Heart left ventricle (tissue), 16 donors: ENCODE data around the gene DNAJC5. TPM values are rescaled to one million over a fixed set of nuclear protein-coding genes. Genes with fewer than 3 reads are reported as not detected.

Experiments used
- ATAC-seq, 4 donors: fragments of 200-7000 bp; cut with Tn5 transposase; one replicate each; pipeline ENCODE4 v1.9.1; 2020 to 2022; ENCODE audit warnings: moderate library complexity in 4 of 4, mild to moderate bottlenecking in 3 of 4, moderate number of reproducible peaks in 1 of 4
- DNase-seq, 5 donors: peaks; one replicate each; pipeline ENCODE4 v3.0.0-alpha.2; 2020
- H3K27ac ChIP-seq, 12 donors: fragments of 200-600 bp; sonication (generic) in 4 of 12; one replicate each; pipeline versions ENCODE4 v1.5.0 to v1.8.0; 2016 to 2022; ENCODE audit warnings: mild to moderate bottlenecking in 2 of 12
- H3K27me3 ChIP-seq, 9 donors: fragments of 200-600 bp; sonication (generic) in 2 of 9; one replicate each; pipeline versions ENCODE4 v1.5.1 to v1.8.0; 2016 to 2022; ENCODE audit warnings: mild to moderate bottlenecking in 3 of 9
- H3K36me3 ChIP-seq, 9 donors: fragments of 200-600 bp; sonication (generic) in 2 of 9; one replicate each; pipeline versions ENCODE4 v1.5.0 to v1.8.0; 2018 to 2022; ENCODE audit warnings: mild to moderate bottlenecking in 2 of 9
- H3K4me1 ChIP-seq, 12 donors: fragments of 200-600 bp; sonication (generic) in 4 of 12; one replicate each; pipeline versions ENCODE4 v1.5.0 to v1.8.0; 2016 to 2022; ENCODE audit warnings: mild to moderate bottlenecking in 3 of 12
- H3K4me3 ChIP-seq, 12 donors: fragments of 200-600 bp; sonication (generic) in 4 of 12; one replicate each; pipeline versions ENCODE4 v1.5.0 to v1.8.0; 2017 to 2022; ENCODE audit warnings: mild to moderate bottlenecking in 9 of 12, moderate library complexity in 4 of 12
- H3K9me3 ChIP-seq, 12 donors: fragments of 200-600 bp; sonication (generic) in 4 of 12; one replicate each; pipeline versions ENCODE4 v1.5.0 to v1.8.0; 2016 to 2022; ENCODE audit warnings: mild to moderate bottlenecking in 1 of 12
- CTCF ChIP-seq, 12 donors: fragments of 200-600 bp; sonication (generic) in 4 of 12; IDR thresholded peaks; one replicate each; pipeline versions ENCODE4 v1.5.0 to v1.8.0; 2018 to 2022; ENCODE audit warnings: antibody characterized with exemption in 12 of 12, mild to moderate bottlenecking in 5 of 12
- POLR2A ChIP-seq, 2 donors: fragments of 450-650 bp; IDR thresholded peaks; one replicate each; pipeline ENCODE4 v1.6.1; 2017; ENCODE audit warnings: antibody characterized with exemption in 2 of 2, mild to moderate bottlenecking in 2 of 2, moderate library complexity in 2 of 2
- WGBS, 4 donors: extraction: QIAGEN DNeasy Blood & Tissue Kit in 2 of 4; methylation state at CpG; one replicate each; pipeline versions ENCODE4 v1.1.5 to v1.1.7; 2013 to 2018; 5-methylcytosine and 5-hydroxymethylcytosine counted together
- intact Hi-C, 10 donors: fragments of 100-400 bp; cut with DNase I; formaldehyde crosslinking; loops; one replicate each; pipeline versions ENCODE4 v1.11.1 to v1.14.2; 2022
- polyA plus RNA-seq, 2 donors: library from polyadenylated mRNA; stranded (reverse); fragments of 200-250 nt; gene quantifications; one replicate each; pipeline ENCODE4 v1.2.3, GENCODE V29; 2013
- total RNA-seq, 9 donors: library from RNA; depleted of rRNA in 2 of 9; stranded (reverse); fragments of >200 nt in 2 of 9; fragmentation: NEBNext Ultra II Directional in 3 of 9; extraction: Animal tissue kit (Norgen Biotek cat#: 25700) in 3 of 9; gene quantifications; one replicate each; pipeline versions ENCODE4 v1.1.0 to v1.2.4, GENCODE V29; 2016 to 2023
- donor health status: ischemic (EF 13 %, LVEDD 7.1; RV severe dilation, severe dysfunction).
- donor health status: healthy with polysubstance abuse.
- donor health status: DM: no; HTN: yes; CAD: no.
- donor health status: DM: no; HTN: no; CAD: no.
- donor health status: ischemic (EF 25% LVEDD 6.9; RV normal size, moderate dysfunction).
- donor health status: ischemic (EF 25% LVEDD 5.7; RV mildly dilated, moderate dysfunction).
- donor health status: healthy.
- donor health status: DM: yes; HTN: yes; CAD: no.
- donor health status: ischemic (EF 35%, LVEDD 5.7; RV mildly dilated, moderate dysfunction).
- donor health status: nonischemic (EF 11% LVEDD 7.7; RV severe dilation, severe dysfunction).
- donor health status: DM: yes; HTN: yes; CAD: no.
- donor health status: PGD.
- donor health status: ischemic (EF 29% LVEDD 5.4; RV normal size, mild dysfunction).
- donor health status: nonischemic (EF 23%, LVEDD 6.1; RV moderate dilation, normal function).

The DNAJC5 gene
- total and polyA plus RNA-seq, 11 donors, result 21.1 to 57.1 (median 46.1) TPM

GRCh38 chr20:63940472-63941266, 45.7 kb downstream of the DNAJC5 start:
- Histone ChIP-seq H3K36me3 (peaks cover 0 to 86% (median 71%) of the 10 kb centered on the region in 9 donors), H3K9me3 (no peaks in the 10 kb centered on the region), H3K4me3 (no peak overlapping the region), H3K27ac (peak overlapping the region in 4 of 12 donors; percentile 38 to 64 (median 54)), H3K27me3 (no peaks in the 10 kb centered on the region), H3K4me1 (peaks cover 0 to 27% (median 19%) of the 10 kb centered on the region in 12 donors)
- peak in 1 of 4 donors; percentile 1 for ATAC-seq
- WGBS, 4 donors, result 87 to 95% (median 92%) methylated on average over 34 to 58 of the region's 58 CpGs
- no peak for TF ChIP-seq POLR2A (IDR thresholded peaks at IDR 0.05)
- TF ChIP-seq CTCF (IDR thresholded peaks at IDR 0.05), result no peak
- intact Hi-C loops, result no loop called here
- DNase-seq, result peak in 3 of 5 donors; percentile 15 to 63 (median 33)

GRCh38 chr20:63941282-63942081, 46.6 kb downstream of the DNAJC5 start:
- no peak overlapping the region for H3K4me3 ChIP-seq
- DNase-seq, result peak in 4 of 5 donors; percentile 55 to 75 (median 70)
- TF ChIP-seq POLR2A (IDR thresholded peaks at IDR 0.05), result no peak
- no peak for TF ChIP-seq CTCF (IDR thresholded peaks at IDR 0.05)
- peaks cover 0 to 85% (median 71%) of the 10 kb centered on the region in 9 donors for H3K36me3 ChIP-seq
- peak overlapping the region in 9 of 12 donors; percentile 25 to 64 (median 49) for H3K27ac ChIP-seq
- H3K9me3 ChIP-seq, result no peaks in the 10 kb centered on the region
- H3K27me3 ChIP-seq, result no peaks in the 10 kb centered on the region
- intact Hi-C loops, result no loop called here
- peak in 3 of 4 donors; percentile 1 to 52 (median 30) for ATAC-seq
- 69 to 78% (median 74%) methylated on average over 35 to 38 of the region's 39 CpGs for WGBS, 4 donors
- H3K4me1 ChIP-seq, result peaks cover 0 to 35% (median 22%) of the 10 kb centered on the region in 12 donors

GRCh38 chr20:63942250-63942951, 47.5 kb downstream of the DNAJC5 start:
- no peaks in the 10 kb centered on the region for H3K9me3 ChIP-seq
- intact Hi-C loops, result no loop called here
- peak in 1 of 4 donors; percentile 55 for ATAC-seq
- no peak overlapping the region for H3K4me3 ChIP-seq
- H3K27me3 ChIP-seq, result no peaks in the 10 kb centered on the region
- peaks cover 0 to 45% (median 28%) of the 10 kb centered on the region in 12 donors for H3K4me1 ChIP-seq
- peak; percentile 37 to 61 (median 45) for DNase-seq
- peak overlapping the region; percentile 46 to 81 (median 63) for H3K27ac ChIP-seq
- H3K36me3 ChIP-seq, result peaks cover 0 to 80% (median 70%) of the 10 kb centered on the region in 9 donors
- 49 to 54% (median 52%) methylated on average over 26 to 30 of the region's 30 CpGs for WGBS, 4 donors
- TF ChIP-seq CTCF (IDR thresholded peaks at IDR 0.05) (no peak), POLR2A (IDR thresholded peaks at IDR 0.05) (no peak)
